Measurements from ENCODE around the gene LEFTY1.

DNA sequence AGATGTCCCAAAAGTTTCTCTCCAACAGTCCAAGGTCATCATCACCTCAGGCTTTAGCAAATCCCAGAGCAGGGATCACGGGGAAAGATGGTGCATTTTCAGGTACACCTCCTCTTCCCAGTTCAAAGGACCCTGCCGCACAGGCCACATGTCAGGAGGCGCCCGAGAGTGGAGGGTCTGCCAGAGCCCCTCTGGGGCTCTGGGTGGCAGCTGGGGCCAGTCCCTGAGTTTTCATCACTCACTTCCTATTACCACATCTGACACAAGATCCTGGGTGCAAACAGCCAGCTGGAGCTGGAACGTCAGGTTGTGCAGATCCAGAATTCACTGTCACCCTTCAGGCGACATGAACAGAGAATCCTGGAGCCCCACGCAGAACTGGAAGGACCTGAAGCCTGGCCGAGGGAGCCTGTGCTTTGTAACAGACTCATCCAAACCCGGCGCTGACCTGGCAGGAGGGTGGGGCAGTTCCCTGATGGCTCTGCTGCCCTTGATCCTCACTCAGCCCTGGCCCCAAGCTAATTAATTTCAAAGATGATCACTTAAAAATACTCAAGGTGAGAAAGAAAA lies 15.6 kb downstream of the LEFTY1 start:
- no peak for TF ChIP-seq TCF12 (IDR thresholded peaks at IDR 0.05; ENCODE audit: low read depth)
- TF ChIP-seq CEBPB (IDR thresholded peaks at IDR 0.05): no peak
- TF ChIP-seq, protein P1, sequence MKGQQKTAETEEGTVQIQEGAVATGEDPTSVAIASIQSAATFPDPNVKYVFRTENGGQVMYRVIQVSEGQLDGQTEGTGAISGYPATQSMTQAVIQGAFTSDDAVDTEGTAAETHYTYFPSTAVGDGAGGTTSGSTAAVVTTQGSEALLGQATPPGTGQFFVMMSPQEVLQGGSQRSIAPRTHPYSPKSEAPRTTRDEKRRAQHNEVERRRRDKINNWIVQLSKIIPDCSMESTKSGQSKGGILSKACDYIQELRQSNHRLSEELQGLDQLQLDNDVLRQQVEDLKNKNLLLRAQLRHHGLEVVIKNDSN (IDR thresholded peaks at IDR 0.05): no peak
- TF ChIP-seq, protein P2, sequence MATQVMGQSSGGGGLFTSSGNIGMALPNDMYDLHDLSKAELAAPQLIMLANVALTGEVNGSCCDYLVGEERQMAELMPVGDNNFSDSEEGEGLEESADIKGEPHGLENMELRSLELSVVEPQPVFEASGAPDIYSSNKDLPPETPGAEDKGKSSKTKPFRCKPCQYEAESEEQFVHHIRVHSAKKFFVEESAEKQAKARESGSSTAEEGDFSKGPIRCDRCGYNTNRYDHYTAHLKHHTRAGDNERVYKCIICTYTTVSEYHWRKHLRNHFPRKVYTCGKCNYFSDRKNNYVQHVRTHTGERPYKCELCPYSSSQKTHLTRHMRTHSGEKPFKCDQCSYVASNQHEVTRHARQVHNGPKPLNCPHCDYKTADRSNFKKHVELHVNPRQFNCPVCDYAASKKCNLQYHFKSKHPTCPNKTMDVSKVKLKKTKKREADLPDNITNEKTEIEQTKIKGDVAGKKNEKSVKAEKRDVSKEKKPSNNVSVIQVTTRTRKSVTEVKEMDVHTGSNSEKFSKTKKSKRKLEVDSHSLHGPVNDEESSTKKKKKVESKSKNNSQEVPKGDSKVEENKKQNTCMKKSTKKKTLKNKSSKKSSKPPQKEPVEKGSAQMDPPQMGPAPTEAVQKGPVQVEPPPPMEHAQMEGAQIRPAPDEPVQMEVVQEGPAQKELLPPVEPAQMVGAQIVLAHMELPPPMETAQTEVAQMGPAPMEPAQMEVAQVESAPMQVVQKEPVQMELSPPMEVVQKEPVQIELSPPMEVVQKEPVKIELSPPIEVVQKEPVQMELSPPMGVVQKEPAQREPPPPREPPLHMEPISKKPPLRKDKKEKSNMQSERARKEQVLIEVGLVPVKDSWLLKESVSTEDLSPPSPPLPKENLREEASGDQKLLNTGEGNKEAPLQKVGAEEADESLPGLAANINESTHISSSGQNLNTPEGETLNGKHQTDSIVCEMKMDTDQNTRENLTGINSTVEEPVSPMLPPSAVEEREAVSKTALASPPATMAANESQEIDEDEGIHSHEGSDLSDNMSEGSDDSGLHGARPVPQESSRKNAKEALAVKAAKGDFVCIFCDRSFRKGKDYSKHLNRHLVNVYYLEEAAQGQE (IDR thresholded peaks at IDR 0.05; ENCODE audit: low read depth): no peak
- no peak for TF ChIP-seq CREB1 (IDR thresholded peaks at IDR 0.05; ENCODE audit: low read depth)
- no peak for TF ChIP-seq ZBTB7A (IDR thresholded peaks at IDR 0.05; ENCODE audit: low read depth)
- no peak for TF ChIP-seq TAF1 (IDR thresholded peaks at IDR 0.05; ENCODE audit: low read depth)
- TF ChIP-seq, protein P3, sequence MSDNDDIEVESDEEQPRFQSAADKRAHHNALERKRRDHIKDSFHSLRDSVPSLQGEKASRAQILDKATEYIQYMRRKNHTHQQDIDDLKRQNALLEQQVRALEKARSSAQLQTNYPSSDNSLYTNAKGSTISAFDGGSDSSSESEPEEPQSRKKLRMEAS (IDR thresholded peaks at IDR 0.05): no peak
- TF ChIP-seq NFIC (IDR thresholded peaks at IDR 0.05): no peak

Measured in Ishikawa (cell line).